HG03097 (cell line): Measurements from ENCODE around the gene OLFM3.

Experiments used
- ATAC-seq: cut with Tn5 transposase; IDR thresholded peaks from one replicate; pipeline ENCODE4 v1.9.1; 2021; ENCODE audit not compliant: unreplicated experiment, low FRiP score

OLFM3 gene

DNA sequence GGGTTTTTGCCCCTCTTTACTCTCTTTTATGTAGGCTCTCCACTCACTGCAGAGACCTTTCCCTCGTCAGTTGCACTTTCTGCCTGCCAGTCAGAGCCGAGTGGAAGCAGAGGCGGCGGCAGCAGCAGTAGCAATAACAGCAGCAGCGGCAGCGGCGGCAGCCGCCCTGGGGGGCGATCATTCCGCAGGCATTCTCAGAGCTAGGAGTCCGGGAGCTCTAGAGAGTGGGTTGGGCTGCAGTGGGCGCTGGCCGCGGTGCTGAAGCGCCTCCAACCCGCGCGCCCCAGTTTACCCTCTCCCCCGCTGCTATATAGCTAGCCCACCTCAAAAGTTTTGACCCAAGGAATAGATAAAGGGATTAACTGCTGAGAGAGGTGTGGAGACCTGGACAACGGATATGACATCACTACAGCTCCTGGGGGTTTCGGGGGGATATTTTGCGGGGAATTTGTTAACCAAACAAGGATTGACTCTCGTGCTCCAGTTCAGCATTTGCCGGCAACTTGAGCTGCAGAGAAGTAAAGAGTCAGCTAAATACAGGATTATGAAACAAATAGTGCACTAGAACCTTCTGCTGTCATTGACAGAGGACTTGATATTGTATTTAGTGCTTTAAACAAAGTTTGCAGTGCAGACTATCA is at the start of gene OLFM3:
Gene OLFM3, minus strand, starts transcription at position 102 of the 641 bp plus-strand sequence.
- ATAC-seq: no peak

DNA sequence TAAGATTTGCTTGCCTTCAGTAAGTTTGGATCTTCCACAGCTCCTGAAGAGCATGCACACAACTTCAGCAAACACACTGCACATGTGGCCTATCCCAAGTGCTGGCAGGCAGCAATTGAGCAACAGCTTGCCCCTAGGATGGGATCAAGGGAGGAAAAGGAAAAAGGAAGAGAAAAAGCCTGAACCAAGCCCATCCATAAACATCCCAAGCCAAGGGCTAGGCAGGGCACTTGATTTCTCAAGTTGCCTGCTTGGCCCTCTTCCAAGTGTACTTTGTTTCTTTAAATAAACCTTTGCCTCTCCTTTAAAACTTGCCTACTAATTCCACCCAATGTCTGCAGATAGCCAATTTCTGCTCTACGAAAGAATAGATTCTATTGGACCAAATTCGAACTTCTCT is 49.0 kb upstream of the OLFM3 start:
- ATAC-seq: no peak

DNA sequence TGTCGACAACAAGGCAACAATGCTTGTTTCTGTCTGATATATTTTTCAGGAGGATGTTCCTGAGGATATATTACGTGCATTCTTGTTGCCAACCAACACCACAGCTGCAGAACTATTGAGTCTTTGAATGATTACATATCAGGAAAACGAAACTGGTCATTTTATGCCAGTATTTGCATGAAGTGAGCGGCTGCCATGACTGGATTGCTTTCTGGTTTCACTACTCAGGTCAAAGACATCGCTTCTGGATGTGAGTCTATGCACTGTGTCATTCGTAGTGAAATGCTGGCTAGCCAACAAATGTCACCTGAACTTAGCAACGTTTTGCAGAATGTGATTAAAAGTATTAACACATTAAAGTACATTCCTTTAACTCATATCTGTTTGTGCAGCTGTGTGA is 35.8 kb upstream of the OLFM3 start:
- no peak for ATAC-seq

DNA sequence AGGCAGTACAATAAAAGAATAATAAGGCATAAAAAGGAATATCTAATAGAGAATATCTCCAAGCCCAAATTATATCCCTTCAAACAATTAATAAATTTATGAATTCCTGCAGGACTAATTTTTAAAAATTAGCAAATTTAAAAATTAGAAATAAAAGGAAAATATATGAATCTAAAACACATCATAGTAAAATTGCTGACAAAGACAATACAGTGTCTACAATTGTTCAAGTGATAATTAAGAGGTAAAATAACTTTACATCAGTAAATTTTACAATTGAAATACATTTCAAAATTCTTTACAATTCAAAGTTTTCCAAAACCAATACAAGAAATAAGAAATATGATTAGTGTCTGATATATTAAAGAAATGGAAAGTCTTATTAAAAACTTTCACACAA is 22.8 kb upstream of the OLFM3 start:
- ATAC-seq: no peak

DNA sequence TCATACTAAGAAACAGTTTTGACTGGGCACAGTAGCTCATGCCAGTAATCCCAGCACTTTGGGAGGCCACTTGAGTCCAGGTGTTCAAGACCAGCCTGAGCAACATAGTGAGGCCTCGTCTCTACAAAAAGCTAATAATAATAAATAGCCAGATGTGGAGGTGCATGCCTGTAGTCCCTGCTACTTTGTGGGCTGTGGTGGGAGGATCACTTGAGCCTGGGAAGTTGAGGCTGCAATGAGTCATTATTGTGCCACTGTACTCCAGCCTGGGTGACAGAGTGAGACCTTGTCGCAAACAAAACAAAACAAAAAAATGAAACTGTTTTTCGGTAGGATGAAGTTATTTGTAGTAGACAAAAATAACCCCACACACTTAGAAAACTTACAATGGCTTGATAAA is 19.0 kb upstream of the OLFM3 start:
- no peak for ATAC-seq

DNA sequence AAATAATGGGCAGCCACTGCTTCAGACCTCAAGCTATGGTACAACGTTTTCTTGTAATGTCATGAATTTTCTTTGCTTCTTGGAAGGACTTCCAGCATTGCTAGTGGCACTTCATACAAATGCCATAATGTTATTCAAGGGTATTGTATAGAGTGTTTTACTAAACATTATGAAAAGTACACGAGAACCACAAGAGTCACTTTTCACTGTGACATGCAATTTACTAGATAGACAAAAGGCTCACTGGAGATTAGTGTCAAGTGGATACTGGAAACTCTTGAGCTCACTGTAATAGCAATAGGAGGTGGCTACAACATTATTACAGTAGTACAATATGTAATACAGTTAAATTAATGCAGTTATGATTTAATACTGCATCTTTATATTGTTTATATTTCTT is 5.3 kb upstream of the OLFM3 start:
- ATAC-seq: no peak

DNA sequence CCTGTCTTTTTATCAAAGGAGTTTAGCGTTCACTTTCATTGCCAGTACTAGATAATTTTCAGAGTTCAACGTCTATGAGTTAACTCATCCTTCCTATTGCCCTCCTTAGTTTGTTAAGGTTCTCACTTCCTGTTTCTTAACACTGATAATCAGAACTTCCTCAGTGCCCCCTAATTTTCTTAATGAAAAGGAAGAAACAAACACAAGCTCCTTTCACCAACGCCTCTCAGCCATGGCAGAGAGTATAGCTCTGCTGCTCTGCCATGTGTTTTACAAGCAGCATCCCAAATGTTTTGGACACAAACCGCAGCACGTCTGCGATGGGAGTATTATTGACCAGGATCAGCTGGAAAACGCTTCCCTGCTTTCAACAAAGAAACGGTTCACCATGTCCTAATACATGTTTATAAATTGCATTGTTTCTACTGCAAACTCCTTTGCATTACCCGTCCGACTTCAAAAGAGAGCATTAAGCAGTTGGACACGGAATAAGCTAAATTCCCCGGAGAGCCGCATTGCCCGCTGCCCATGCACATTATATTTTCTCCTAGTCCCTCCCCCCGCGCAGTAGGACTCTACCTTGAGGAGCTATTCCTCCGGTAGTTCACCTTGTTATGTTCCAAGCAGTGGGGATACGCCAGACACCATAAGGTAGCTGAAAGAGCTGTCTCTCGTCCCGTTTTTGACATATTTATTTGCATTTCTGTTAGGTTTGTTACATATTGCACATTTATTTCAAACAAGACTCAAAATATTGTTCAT is 561 bp downstream of the OLFM3 start:
- ATAC-seq: no peak

DNA sequence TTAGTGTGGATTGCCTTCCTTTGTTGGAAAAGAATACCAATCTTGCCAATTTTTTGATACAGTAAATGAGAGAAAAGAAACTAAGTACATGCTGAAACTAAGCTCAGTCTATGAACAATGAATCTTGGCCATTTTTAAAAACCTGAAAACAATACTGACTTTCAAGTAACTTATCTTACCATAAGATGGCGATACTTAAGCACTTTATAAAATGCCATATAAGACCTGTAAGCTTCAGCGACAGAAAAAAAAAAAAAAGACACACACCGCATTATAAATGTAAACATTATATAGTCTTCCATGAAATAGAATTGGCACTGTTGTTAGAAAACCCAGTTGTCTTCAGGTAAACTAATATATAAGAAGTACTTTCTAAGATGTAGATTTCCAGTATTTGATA is 3.0 kb downstream of the OLFM3 start:
- no peak for ATAC-seq

DNA sequence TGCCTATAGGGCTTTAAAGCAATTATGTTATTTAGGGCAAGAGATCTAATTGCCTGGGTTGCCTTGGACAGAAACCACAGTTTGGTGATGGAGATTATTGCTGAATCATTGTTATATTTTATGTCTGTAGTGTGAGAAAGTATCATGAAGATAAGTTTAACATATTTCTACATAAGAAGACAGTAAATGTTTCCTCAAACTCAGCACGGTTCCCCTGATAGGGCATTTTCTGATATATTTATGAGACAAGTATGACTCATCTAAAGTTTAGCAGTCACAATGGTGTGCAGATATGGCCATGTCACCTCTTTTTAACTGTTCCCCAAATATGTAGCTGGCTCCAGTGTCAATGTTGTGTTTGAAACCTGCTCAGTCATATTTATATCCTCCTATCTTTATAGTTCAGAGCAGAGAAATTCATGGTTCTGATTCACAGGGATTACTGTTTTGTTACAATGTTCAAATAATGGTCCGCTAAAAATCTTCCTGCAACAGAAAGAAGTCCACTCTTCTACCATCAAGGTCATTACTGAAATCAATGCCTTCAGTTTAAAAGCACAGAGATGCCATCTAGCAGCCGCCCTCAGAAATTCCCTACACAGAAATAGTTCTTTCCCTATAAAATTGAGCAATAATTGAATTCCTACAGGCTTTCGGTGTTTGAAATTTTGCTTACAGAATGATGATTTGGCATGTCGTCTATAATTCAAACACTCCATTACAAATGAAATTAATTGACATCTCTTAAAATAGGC is 3.7 kb downstream of the OLFM3 start:
- no peak for ATAC-seq

DNA sequence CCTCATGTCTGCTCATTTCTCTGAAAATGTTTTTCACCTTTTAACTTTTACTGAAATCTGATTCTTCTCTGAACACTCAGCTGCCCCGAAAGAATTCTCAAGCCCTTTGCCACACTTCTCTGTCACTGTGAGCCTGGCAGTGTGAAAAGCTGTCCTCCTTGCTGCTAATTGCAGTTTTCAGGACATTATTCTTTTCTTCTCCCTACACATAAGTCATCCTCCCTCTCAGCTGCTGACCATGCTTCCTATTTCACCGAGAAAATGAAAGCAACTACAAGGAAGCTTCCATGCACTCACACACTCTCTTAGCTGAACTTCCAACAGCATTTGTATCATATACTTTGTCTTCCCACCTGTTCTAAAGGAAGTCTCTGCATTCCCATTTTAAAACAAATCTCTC is 15.8 kb downstream of the OLFM3 start:
- no peak for ATAC-seq

DNA sequence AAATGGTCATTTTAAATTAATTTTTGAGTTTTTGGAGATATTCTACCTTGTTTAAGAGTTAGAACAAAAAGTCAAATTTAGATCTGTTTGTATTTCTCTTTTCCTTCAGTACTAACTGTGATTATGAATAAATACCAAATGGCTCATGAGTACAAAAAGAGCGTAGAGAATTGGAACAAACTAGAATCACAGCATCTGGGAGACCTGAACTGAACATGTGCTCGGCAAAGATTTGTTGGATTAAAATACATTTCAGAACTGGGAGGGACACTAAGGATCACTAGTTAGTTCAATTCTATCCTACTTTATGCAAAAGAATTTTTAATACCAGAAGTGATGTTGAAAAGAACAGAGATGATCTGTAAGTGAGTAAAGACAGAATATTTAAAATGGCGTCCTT is 19.5 kb downstream of the OLFM3 start:
- ATAC-seq: no peak

DNA sequence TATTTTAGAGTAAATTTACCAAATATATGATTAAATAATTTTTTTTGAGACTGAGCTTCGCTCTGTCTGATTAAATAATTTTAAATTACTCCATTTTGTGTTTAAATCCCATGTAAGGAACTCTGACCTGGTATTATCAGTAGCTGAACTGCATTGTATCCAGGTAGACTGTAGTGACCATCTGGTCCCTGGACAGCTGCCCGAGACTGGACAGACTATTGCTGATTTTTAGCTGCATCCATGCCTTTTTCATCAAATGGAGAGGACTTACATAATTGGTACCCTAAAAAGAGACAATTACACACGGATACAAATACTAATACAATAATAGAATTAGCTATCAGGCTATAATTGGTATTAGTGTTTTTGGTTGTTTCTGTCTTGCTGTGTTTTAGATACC is 20.6 kb downstream of the OLFM3 start:
- no peak for ATAC-seq

DNA sequence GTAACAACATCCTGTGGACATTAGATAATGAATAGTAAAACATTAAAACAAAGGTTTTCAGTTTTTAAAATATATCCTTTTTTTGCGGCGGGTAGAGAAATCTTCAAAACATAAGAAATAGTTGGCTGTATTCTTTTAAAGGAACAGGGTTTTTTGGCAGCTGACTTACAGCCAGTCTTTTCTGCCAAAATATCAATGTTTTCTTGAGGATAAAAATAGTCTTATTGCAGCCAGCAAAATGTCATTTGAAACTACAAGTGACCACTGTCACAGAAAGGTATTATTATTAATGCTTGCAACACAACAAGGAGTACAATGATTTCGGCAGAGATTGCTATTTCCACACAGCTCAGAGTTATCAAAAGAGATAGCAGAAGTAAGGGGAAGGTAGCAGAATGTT is 21.4 kb downstream of the OLFM3 start:
- ATAC-seq: no peak

DNA sequence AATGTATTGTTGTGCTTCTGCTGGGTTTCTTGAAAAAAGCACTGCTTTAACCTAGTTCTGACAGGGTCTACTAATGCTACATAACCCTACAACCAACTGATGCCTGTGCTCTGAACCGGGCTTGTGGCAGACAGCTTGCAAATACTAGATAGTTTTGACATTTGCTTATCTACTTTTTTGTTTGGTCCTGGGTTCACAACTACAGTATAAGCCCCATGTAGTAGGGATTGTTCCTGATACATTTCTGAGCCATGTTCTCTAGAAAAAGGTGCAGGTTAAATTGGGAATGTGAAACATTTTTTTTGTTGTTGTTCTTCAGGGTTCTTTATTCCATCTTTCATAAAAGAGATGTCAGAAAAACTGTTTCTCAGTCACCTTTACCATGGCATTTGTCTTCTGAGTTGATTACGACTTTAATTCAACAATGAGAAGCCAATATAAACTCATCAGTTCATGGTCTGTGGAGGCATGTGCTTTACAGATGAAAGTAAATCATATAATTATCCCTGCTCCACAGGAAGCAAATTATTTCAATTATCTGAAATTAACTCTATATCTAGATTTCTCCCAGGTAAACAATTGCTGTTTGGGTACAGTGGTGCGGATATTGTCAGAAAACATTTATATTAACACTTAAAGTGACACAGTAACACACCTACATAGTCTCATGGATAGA is 22.0 kb downstream of the OLFM3 start:
- no peak for ATAC-seq

DNA sequence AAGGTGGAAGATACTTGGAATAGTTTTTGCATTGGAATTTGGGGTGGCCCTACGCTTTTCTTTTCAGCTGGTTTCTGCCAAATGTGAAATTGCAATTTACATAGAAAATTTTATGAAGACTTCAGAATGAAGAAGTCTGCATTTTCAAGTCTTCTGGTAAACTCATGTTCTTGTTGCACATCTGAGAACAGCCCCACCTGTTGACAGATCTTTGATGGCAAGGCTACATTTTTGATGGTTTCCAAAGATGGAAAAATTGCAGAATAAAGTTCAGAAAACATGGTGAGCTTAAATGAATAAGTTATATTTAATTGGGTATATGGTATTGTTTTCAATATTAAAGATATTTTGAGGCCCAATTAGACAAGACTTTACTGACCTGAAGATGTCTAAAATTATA is 25.4 kb downstream of the OLFM3 start:
- ATAC-seq: no peak

DNA sequence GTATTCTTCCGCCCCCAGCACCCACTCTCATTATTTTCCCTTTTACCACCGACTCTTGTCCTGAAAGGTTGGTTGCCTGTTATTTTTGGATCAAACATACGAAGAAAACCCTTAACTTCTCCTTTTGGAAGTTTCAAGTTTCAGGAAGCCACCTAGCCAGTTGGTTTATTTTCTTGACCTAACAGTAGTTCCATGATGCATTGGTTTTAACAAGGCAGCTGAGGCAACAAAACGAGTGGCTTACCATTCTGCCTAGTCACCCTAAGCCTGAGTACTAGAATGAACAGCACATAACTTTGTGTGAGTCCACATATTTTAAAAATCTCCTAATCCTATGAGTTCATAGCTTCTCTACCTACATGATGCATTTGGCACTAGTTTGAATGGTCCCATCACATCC is 28.9 kb downstream of the OLFM3 start:
- ATAC-seq: no peak

DNA sequence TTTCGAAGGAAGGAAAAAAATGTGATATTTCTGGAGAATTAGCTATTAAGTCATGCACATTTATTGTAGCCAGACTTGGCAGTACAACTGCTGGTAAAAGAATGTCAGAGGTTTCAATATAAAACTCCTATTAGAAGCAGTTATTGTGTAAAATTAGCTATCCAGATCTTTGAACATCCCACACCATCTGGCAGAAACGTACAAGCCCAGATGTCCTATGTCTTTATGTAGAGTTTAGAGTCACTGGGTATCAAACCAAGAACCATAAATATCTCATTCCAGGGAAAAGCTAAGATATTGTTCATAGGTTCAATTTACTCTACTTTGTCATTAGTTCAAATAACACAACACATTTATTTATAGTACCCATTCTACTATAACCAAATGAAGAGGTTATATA is 31.4 kb downstream of the OLFM3 start:
- ATAC-seq: no peak

DNA sequence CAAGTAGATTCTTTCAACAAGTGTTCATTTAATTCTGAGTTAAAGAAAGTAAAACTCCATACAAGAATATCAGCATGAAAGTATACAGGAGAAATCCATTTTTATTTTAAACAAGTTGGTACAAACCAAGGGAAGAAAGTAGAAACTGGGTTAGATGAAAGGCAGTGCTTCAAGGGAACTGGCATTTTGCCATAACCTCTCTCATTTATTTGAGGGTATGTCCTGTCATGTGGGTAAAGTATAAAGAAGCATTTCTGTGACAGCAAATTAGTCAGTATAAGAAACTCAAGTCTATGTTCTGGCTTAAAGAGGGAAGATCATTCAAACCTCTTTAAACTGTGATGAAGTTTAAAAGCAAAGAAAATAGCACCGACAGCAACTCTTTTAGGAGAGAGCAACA is 32.0 kb downstream of the OLFM3 start:
- no peak for ATAC-seq

DNA sequence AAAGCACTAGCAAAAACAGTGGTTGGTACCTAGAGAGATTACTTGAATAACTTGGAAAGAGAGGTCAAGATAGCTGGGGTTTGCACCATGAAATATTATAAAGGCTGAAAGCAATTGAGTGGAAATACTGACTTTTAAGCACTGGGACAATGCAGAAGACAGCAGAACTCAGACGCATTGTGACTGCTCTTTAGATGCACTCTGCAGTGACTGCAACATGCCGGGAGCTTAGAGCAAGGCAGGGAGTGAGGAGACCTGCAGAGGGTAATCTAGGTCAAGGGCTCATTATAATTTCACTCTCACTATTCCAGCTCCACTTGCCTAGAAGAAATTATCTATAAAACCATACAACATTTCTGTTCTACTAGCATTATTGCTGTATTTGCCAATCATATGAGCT is 36.6 kb downstream of the OLFM3 start:
- ATAC-seq: no peak

DNA sequence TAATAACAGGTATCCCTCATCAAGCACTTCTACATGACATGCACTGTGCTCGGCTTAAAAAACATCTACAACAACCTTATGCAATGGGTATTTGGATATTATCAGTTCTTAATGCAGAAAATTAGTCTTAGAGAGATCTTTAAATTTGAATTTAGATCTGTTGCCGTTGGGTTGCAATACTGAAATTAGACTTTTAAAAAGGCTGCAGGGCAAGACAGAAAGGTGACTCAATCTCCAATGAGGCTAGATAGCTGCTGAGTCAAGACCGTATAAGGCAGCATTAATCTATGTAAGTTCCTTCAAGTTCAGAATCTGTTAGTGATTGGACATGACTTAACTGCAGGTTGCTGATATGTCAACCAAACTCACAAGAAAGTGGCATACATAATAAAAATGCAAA is 37.3 kb downstream of the OLFM3 start:
- no peak for ATAC-seq

DNA sequence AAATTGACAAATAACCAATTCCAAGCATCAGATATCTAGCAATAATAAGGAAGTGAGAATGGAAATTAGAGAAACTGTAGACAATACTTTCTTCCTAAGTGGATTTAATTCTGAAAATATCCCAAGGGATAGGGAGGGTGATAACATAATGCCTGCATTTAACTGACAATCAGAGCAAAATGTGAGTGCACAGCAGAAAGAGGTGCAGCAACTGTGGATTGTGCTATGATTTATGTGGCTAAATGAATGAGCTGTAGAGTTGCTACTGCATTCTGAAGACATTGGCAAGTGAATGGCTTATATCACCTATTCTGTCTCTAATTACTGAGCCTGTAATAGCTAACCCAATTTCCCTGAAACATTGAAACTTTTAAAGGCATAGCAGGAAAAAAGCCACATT is 39.0 kb downstream of the OLFM3 start:
- no peak for ATAC-seq
